Tibial nerve (tissue), 3 donors: ENCODE results near the gene TBC1D1.

Source experiments
- POLR2A ChIP-seq, 2 donors: fragments of 450-650 bp; IDR thresholded peaks; one replicate each; pipeline ENCODE4 v1.6.1; 2017; ENCODE audit warnings: antibody characterized with exemption in 2 of 2, mild to moderate bottlenecking in 2 of 2, moderate library complexity in 2 of 2
- TF ChIP-seq, protein P1 (sequence below), 5 experiments: fragments of 200-600 bp in 3 of 5; fragments of 450-650 bp in 2 of 5; sonication (generic) in 3 of 5; IDR thresholded peaks; one replicate each; pipeline ENCODE4 v1.5.1; 2016 to 2019; ENCODE audit warnings: antibody characterized with exemption in 5 of 5, mild to moderate bottlenecking in 3 of 5, moderate library complexity in 2 of 5

GRCh38 chr4:38065900-38066299, 175.0 kb downstream of the TBC1D1 start:
- TF ChIP-seq, protein P1, sequence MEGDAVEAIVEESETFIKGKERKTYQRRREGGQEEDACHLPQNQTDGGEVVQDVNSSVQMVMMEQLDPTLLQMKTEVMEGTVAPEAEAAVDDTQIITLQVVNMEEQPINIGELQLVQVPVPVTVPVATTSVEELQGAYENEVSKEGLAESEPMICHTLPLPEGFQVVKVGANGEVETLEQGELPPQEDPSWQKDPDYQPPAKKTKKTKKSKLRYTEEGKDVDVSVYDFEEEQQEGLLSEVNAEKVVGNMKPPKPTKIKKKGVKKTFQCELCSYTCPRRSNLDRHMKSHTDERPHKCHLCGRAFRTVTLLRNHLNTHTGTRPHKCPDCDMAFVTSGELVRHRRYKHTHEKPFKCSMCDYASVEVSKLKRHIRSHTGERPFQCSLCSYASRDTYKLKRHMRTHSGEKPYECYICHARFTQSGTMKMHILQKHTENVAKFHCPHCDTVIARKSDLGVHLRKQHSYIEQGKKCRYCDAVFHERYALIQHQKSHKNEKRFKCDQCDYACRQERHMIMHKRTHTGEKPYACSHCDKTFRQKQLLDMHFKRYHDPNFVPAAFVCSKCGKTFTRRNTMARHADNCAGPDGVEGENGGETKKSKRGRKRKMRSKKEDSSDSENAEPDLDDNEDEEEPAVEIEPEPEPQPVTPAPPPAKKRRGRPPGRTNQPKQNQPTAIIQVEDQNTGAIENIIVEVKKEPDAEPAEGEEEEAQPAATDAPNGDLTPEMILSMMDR (IDR thresholded peaks at IDR 0.05) = no peak
- TF ChIP-seq POLR2A (IDR thresholded peaks at IDR 0.05) = no peak
